ENCODE data around the gene HRH3. TPM values are rescaled to one million over a fixed set of nuclear protein-coding genes. Genes with fewer than 3 reads are reported as not detected.

HRH3 gene
- total RNA-seq, 1 donor = not detected

- no peak overlapping the region for H3K27ac ChIP-seq (ENCODE audit: low read depth, low read length)
These were observed 47.5 kb upstream of the HRH3 start for GRCh38 chr20:62267543-62267942.

GRCh38 chr20:62266851-62267250 is 46.8 kb upstream of the HRH3 start:
- Histone ChIP-seq H3K36me3 (ENCODE audit: insufficient read depth, low read length) (peaks cover 41% of the 10 kb centered on the region), H3K4me1 (ENCODE audit: insufficient read depth, low read length) (no peaks in the 10 kb centered on the region), H3K79me2 (ENCODE audit: insufficient read depth, low read length) (peaks cover 7% of the 10 kb centered on the region), H3K27ac (ENCODE audit: low read depth, low read length) (no peak overlapping the region), H4K20me1 (ENCODE audit: insufficient read depth, low read length) (peaks cover 26% of the 10 kb centered on the region), H3K4me3 (ENCODE audit: insufficient read depth, low read length) (no peak overlapping the region), H3K9me3 (ENCODE audit: low read depth, low read length) (no peaks in the 10 kb centered on the region), H3K4me2 (ENCODE audit: insufficient read depth, low read length) (no peak overlapping the region), H2AFZ (ENCODE audit: low read length) (no peak overlapping the region), H3K27me3 (ENCODE audit: insufficient read depth, low read length) (no peaks in the 10 kb centered on the region)
- TF ChIP-seq, protein P1, sequence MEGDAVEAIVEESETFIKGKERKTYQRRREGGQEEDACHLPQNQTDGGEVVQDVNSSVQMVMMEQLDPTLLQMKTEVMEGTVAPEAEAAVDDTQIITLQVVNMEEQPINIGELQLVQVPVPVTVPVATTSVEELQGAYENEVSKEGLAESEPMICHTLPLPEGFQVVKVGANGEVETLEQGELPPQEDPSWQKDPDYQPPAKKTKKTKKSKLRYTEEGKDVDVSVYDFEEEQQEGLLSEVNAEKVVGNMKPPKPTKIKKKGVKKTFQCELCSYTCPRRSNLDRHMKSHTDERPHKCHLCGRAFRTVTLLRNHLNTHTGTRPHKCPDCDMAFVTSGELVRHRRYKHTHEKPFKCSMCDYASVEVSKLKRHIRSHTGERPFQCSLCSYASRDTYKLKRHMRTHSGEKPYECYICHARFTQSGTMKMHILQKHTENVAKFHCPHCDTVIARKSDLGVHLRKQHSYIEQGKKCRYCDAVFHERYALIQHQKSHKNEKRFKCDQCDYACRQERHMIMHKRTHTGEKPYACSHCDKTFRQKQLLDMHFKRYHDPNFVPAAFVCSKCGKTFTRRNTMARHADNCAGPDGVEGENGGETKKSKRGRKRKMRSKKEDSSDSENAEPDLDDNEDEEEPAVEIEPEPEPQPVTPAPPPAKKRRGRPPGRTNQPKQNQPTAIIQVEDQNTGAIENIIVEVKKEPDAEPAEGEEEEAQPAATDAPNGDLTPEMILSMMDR (IDR thresholded peaks at IDR 0.05; ENCODE audit: extremely low read depth, low read depth, low read length) = no peak
- DNase-seq (ENCODE audit: insufficient read length, low spot score, missing footprints) = peak; percentile 3

More at GRCh38 chr20:62267543-62267942, 47.5 kb upstream of the HRH3 start:
- TF ChIP-seq, protein P1 (IDR thresholded peaks at IDR 0.05; ENCODE audit: extremely low read depth, low read depth, low read length) = no peak
- Histone ChIP-seq H3K79me2 (ENCODE audit: insufficient read depth, low read length) (peaks cover 7% of the 10 kb centered on the region), H3K4me1 (ENCODE audit: insufficient read depth, low read length) (no peaks in the 10 kb centered on the region), H3K9me3 (ENCODE audit: low read depth, low read length) (no peaks in the 10 kb centered on the region), H4K20me1 (ENCODE audit: insufficient read depth, low read length) (peaks cover 24% of the 10 kb centered on the region), H3K4me3 (ENCODE audit: insufficient read depth, low read length) (no peak overlapping the region), H3K4me2 (ENCODE audit: insufficient read depth, low read length) (no peak overlapping the region), H3K27me3 (ENCODE audit: insufficient read depth, low read length) (no peaks in the 10 kb centered on the region), H3K36me3 (ENCODE audit: insufficient read depth, low read length) (peaks cover 37% of the 10 kb centered on the region), H2AFZ (ENCODE audit: low read length) (no peak overlapping the region)
- DNase-seq (ENCODE audit: insufficient read length, low spot score, missing footprints) = peak; percentile 29

DNA sequence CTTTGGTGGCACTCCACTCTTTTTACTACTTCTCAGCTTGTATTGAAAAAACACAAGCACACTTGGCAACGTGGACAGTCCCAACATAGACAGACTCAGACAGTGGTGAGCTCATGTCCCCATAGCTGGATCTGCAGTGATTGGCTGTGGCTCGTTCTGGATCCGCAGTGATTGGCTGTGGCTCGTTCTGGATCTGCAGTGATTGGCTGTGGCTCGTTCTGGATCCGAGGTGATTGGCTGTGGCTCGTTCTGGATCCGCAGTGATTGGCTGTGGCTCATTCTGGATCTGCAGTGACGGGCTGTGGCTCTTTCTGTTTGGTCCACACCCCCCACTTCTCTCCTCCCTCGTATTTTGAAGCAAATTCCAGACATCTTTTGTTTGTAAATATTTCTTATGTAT is 46.3 kb upstream of the HRH3 start:
- Histone ChIP-seq H2AFZ (ENCODE audit: low read length) (no peak overlapping the region), H3K4me3 (ENCODE audit: insufficient read depth, low read length) (no peak overlapping the region), H3K27ac (ENCODE audit: low read depth, low read length) (no peak overlapping the region), H3K79me2 (ENCODE audit: insufficient read depth, low read length) (peaks cover 8% of the 10 kb centered on the region), H3K9me3 (ENCODE audit: low read depth, low read length) (no peaks in the 10 kb centered on the region), H3K4me2 (ENCODE audit: insufficient read depth, low read length) (no peak overlapping the region), H3K4me1 (ENCODE audit: insufficient read depth, low read length) (no peaks in the 10 kb centered on the region), H4K20me1 (ENCODE audit: insufficient read depth, low read length) (peaks cover 28% of the 10 kb centered on the region), H3K27me3 (ENCODE audit: insufficient read depth, low read length) (no peaks in the 10 kb centered on the region), H3K36me3 (ENCODE audit: insufficient read depth, low read length) (peaks cover 43% of the 10 kb centered on the region)
- peak; percentile 45 for DNase-seq (ENCODE audit: insufficient read length, low spot score, missing footprints)
- TF ChIP-seq, protein P1 (IDR thresholded peaks at IDR 0.05; ENCODE audit: extremely low read depth, low read depth, low read length) = no peak

DNA sequence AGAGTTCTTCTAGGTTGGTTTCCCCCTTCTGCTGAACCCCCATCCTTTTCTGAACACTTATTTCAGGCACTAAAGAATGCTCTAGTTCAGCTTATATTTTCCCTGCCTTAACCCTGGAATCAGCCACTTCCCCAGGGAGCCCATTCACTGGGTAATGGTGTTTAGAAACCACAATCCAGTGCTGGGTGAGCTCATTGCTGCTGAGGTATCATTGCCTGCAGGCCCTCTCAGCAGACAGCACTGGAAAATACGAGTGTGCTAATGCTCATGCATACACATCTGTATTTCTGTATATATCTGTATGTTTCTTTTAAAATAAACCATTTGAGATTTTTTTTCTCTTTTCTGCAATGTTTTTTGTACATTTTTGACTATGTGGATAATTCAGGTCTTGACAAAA is 45.3 kb upstream of the HRH3 start:
- Histone ChIP-seq H3K4me3 (ENCODE audit: insufficient read depth, low read length) (no peak overlapping the region), H3K36me3 (ENCODE audit: insufficient read depth, low read length) (peaks cover 52% of the 10 kb centered on the region), H3K4me1 (ENCODE audit: insufficient read depth, low read length) (no peaks in the 10 kb centered on the region), H3K4me2 (ENCODE audit: insufficient read depth, low read length) (no peak overlapping the region), H3K9me3 (ENCODE audit: low read depth, low read length) (no peaks in the 10 kb centered on the region), H3K79me2 (ENCODE audit: insufficient read depth, low read length) (peaks cover 10% of the 10 kb centered on the region), H3K27ac (ENCODE audit: low read depth, low read length) (no peak overlapping the region), H3K27me3 (ENCODE audit: insufficient read depth, low read length) (no peaks in the 10 kb centered on the region), H2AFZ (ENCODE audit: low read length) (no peak overlapping the region), H4K20me1 (ENCODE audit: insufficient read depth, low read length) (peaks cover 33% of the 10 kb centered on the region)
- TF ChIP-seq, protein P1 (IDR thresholded peaks at IDR 0.05; ENCODE audit: extremely low read depth, low read depth, low read length) = no peak
- DNase-seq (ENCODE audit: insufficient read length, low spot score, missing footprints) = peak; percentile 14

Measured in osteoblast (primary cell).